Measurements from ENCODE around the gene AHSG. TPM values are rescaled to one million over a fixed set of nuclear protein-coding genes. Genes with fewer than 3 reads are reported as not detected.

AHSG gene
- total RNA-seq, 1 donor from 2014 or later: not detected

DNA sequence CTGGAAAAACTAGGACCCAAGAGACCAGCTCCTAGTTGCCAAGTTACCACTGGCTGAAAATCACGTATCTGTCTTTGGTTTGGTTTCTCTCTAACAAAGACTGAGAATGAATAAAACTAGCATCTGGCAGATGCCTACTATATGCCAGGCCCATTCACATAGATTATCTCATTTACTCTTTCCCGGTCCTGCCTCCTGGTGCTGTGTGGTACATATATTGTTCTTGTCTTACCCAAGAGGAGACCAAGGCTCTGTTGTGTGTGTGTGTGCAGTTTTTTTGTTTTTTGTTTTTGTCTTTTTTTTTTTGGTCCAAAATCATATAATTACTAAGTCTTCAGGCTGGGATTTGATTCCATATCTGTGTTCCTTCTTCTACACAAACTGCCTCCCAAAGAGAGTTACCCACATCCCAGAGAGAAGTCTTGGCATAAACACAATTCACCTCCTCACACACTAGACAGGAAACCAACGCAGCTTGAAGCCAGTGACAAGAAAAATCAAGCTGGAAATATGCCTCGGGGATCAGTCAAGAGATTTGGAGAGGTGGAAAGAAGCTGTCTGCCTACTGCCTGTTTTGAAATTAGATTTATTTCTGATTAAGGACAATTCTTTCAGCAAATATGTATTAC, 891 bp downstream of the AHSG start:
- CTCF ChIA-PET: interaction anchor here (1.1 to 7.7 kb wide), 5 partner anchors 9 to 634 kb away, joined by 3 to 187 read pairs (median 4); no protein-coding TSS in a partner anchor
- peaks cover 35% of the 10 kb centered on the region for H3K27me3 Mint-ChIP-seq
- no peak for ATAC-seq (ENCODE audit: low read depth)
- H3K27ac Mint-ChIP-seq: no peak overlapping the region
- intact Hi-C loops (cut with micrococcal nuclease): loop anchor here (10.0 kb wide), 1 partner anchor 949 kb away; no protein-coding TSS in a partner anchor
- DNase-seq: no peak
- TF ChIP-seq, protein P1, sequence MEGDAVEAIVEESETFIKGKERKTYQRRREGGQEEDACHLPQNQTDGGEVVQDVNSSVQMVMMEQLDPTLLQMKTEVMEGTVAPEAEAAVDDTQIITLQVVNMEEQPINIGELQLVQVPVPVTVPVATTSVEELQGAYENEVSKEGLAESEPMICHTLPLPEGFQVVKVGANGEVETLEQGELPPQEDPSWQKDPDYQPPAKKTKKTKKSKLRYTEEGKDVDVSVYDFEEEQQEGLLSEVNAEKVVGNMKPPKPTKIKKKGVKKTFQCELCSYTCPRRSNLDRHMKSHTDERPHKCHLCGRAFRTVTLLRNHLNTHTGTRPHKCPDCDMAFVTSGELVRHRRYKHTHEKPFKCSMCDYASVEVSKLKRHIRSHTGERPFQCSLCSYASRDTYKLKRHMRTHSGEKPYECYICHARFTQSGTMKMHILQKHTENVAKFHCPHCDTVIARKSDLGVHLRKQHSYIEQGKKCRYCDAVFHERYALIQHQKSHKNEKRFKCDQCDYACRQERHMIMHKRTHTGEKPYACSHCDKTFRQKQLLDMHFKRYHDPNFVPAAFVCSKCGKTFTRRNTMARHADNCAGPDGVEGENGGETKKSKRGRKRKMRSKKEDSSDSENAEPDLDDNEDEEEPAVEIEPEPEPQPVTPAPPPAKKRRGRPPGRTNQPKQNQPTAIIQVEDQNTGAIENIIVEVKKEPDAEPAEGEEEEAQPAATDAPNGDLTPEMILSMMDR (IDR thresholded peaks at IDR 0.05): no peak
- H3K9me3 Mint-ChIP-seq: no peaks in the 10 kb centered on the region
- POLR2A ChIA-PET: interaction anchor here (1.6 kb wide), 1 partner anchor 170 kb away, joined by 9 read pairs; the partner anchor contains the start of gene EIF4A2
- no peak overlapping the region for H3K4me3 Mint-ChIP-seq
- H3K36me3 Mint-ChIP-seq (ENCODE audit: low read depth): no peaks in the 10 kb centered on the region
- H3K4me1 Mint-ChIP-seq: peaks cover 16% of the 10 kb centered on the region

GRCh38 chr3:186614266-186614596, 1.4 kb downstream of the AHSG start:
- intact Hi-C loops (cut with micrococcal nuclease): loop anchor here (10.0 kb wide), 1 partner anchor 949 kb away; no protein-coding TSS in a partner anchor
- TF ChIP-seq, protein P1 (IDR thresholded peaks at IDR 0.05): no peak
- H3K4me1 Mint-ChIP-seq: peaks cover 16% of the 10 kb centered on the region
- DNase-seq (no peak), ATAC-seq (ENCODE audit: low read depth) (no peak)
- H3K4me3 Mint-ChIP-seq: no peak overlapping the region
- H3K36me3 Mint-ChIP-seq (ENCODE audit: low read depth): no peaks in the 10 kb centered on the region
- CTCF ChIA-PET: interaction anchor here (0.6 to 7.7 kb wide), 26 partner anchors 9 to 648 kb away, joined by 3 to 187 read pairs (median 4); partner anchors contain the start of gene DNAJB11
- POLR2A ChIA-PET: interaction anchor here (1.6 to 1.8 kb wide), 2 partner anchors 169 to 207 kb away, joined by 5 to 9 read pairs; partner anchors contain the start of gene EIF4A2
- H3K27ac Mint-ChIP-seq: no peak overlapping the region
- H3K27me3 Mint-ChIP-seq: peaks cover 36% of the 10 kb centered on the region
- H3K9me3 Mint-ChIP-seq: no peaks in the 10 kb centered on the region

DNA sequence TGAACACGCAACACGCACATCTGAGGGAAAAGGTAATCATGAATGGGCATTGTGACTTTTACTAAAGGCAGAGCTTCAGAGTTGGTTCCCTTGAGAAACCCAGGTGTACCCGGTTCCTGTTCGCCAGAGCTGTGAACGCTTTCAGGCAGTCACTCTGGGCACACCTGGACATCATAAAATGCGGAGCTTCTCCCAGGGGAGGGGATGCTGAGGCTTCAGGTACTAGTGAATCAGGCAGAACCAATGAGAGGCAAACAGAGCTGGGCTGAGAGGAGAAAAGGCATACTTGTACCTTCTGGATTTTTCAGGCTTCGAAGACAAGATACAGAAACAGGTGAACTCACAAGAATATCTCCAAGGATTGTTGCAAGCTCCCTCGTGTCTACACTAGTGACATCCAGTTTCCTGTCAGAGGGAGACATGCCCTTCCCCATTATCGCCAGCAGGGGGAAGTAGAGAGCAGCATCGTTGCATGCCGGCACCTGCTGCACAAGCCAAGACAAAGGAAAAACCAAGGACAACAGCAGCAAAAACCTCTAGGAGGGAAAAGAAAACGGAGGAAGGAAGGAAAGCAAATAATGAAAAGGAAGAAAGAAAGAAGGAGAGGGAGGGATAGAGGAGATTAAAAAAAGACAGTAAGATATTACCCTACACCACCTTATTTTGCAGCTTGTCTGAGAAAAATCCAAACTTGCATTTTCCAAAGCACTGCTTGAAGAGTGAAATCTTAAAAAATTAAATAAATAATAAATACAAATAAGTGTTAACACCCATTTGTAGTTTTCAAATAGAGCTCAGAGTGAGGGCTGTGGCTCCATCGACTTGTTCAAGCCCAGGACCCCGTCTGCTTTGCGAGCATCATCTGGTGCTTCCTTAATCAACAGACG, 2.0 kb downstream of the AHSG start:
- CTCF ChIA-PET: interaction anchor here (0.6 to 7.7 kb wide), 37 partner anchors 8 to 954 kb away, joined by 3 to 187 read pairs (median 4); partner anchors contain the start of genes DNAJB11 and EIF4A2
- H3K27me3 Mint-ChIP-seq: peaks cover 36% of the 10 kb centered on the region
- POLR2A ChIA-PET: interaction anchor here (0.7 to 1.8 kb wide), 4 partner anchors 169 to 632 kb away, joined by 4 to 9 read pairs (median 4); partner anchors contain the start of gene EIF4A2

GRCh38 chr3:186616299-186616617, 3.4 kb downstream of the AHSG start:
- Mint-ChIP-seq H3K4me1 (peaks cover 16% of the 10 kb centered on the region), H3K9me3 (no peaks in the 10 kb centered on the region), H3K36me3 (ENCODE audit: low read depth) (no peaks in the 10 kb centered on the region), H3K27me3 (peaks cover 42% of the 10 kb centered on the region), H3K4me3 (no peak overlapping the region), H3K27ac (no peak overlapping the region)
- DNase-seq (no peak), ATAC-seq (ENCODE audit: low read depth) (no peak)
- TF ChIP-seq, protein P1 (IDR thresholded peaks at IDR 0.05): no peak
- ChIA-PET POLR2A (interaction anchor here (2.4 kb wide), 1 partner anchor 168 kb away, joined by 18 read pairs; the partner anchor contains the start of gene EIF4A2), CTCF (interaction anchor here (0.9 to 7.7 kb wide), 25 partner anchors 8 to 957 kb away, joined by 3 to 187 read pairs (median 6); partner anchors contain the start of gene DNAJB11)
- intact Hi-C loops (cut with micrococcal nuclease): loop anchor here (1.0 to 10.0 kb wide), 2 partner anchors 360 to 951 kb away; no protein-coding TSS in a partner anchor

More for the DNA sequence above, 2.0 kb downstream of the AHSG start:
- no peaks in the 10 kb centered on the region for H3K36me3 Mint-ChIP-seq (ENCODE audit: low read depth)
- peaks cover 16% of the 10 kb centered on the region for H3K4me1 Mint-ChIP-seq
- peak; percentile 72 for ATAC-seq (ENCODE audit: low read depth)
- H3K9me3 Mint-ChIP-seq: no peaks in the 10 kb centered on the region
- H3K27ac Mint-ChIP-seq: no peak overlapping the region
- peak; percentile 52 for DNase-seq
- TF ChIP-seq, protein P1 (IDR thresholded peaks at IDR 0.05): peak; percentile 95
- H3K4me3 Mint-ChIP-seq: no peak overlapping the region
- intact Hi-C loops (cut with micrococcal nuclease): loop anchor here (1.0 to 10.0 kb wide), 2 partner anchors 206 to 950 kb away; no protein-coding TSS in a partner anchor
